OCI-LY7 (cell line): Measurements from ENCODE around the gene ABRAXAS1.

Experiments
- EZH2phosphoT487 ChIP-seq: fragments of 200-600 bp; sonication (generic); IDR thresholded peaks from 2 replicates; pipeline ENCODE4 v1.6.1; 2018; ENCODE audit warnings: low read depth, borderline replicate concordance, mild to moderate bottlenecking, mixed run types, antibody characterized with exemption, low read length, moderate library complexity, mixed read lengths
- TF ChIP-seq, protein P1 (sequence below): fragments of 200-600 bp; sonication (generic); conservative IDR thresholded peaks from 2 replicates; pipeline ENCODE4 v1.5.1; 2014; ENCODE audit warnings: mild to moderate bottlenecking, antibody characterized with exemption, low read length, moderate library complexity, mixed read lengths

DNA sequence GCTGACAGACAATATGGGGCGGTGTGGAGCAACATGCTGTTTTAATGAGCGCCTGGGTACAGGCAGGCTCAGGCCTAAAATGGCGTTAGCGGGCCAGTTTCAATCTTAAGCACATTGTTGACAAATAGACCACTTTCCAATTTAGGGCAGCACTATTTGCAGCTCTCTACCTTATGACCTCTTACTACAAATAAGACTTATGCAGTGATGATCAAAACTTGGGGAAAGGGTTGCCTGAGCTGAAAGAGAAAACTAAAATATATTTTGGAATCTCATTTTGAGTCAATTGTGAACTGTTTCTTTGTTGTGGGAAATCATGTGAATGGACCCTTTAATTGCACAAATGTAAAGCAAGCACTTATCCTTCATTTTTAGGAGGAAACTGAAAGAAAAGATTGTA lies 25.5 kb upstream of the ABRAXAS1 start:
- TF ChIP-seq, protein P1, sequence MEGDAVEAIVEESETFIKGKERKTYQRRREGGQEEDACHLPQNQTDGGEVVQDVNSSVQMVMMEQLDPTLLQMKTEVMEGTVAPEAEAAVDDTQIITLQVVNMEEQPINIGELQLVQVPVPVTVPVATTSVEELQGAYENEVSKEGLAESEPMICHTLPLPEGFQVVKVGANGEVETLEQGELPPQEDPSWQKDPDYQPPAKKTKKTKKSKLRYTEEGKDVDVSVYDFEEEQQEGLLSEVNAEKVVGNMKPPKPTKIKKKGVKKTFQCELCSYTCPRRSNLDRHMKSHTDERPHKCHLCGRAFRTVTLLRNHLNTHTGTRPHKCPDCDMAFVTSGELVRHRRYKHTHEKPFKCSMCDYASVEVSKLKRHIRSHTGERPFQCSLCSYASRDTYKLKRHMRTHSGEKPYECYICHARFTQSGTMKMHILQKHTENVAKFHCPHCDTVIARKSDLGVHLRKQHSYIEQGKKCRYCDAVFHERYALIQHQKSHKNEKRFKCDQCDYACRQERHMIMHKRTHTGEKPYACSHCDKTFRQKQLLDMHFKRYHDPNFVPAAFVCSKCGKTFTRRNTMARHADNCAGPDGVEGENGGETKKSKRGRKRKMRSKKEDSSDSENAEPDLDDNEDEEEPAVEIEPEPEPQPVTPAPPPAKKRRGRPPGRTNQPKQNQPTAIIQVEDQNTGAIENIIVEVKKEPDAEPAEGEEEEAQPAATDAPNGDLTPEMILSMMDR = no peak
- TF ChIP-seq EZH2phosphoT487 = no peak
